ENCODE data around the gene ZNF689. TPM values are rescaled to one million over a fixed set of nuclear protein-coding genes. Genes with fewer than 3 reads are reported as not detected.

The ZNF689 gene
- 6.8 and 7.1 TPM in 2 replicates for polyA plus RNA-seq (2011; rRNA removed)
- polyA plus RNA-seq (2012; cell fraction: cytosol; rRNA removed), result 4.9 and 8.9 TPM in 2 replicates
- 9.3 and 12.7 TPM in 2 replicates for polyA plus RNA-seq (2012; cell fraction: nucleus; rRNA removed)
- 6.5 to 7.4 TPM (median 7.0 TPM) in 3 replicates for polyA plus RNA-seq (2017; fragmentation: RNase III; extraction: RNeasy Plus Mini Kit Qiagen cat#74134 plus additional on column Dnase treatment)
- polyA minus RNA-seq (2011; rRNA and poly(A)+ RNA removed), result 7.9 and 11.1 TPM in 2 replicates

DNA sequence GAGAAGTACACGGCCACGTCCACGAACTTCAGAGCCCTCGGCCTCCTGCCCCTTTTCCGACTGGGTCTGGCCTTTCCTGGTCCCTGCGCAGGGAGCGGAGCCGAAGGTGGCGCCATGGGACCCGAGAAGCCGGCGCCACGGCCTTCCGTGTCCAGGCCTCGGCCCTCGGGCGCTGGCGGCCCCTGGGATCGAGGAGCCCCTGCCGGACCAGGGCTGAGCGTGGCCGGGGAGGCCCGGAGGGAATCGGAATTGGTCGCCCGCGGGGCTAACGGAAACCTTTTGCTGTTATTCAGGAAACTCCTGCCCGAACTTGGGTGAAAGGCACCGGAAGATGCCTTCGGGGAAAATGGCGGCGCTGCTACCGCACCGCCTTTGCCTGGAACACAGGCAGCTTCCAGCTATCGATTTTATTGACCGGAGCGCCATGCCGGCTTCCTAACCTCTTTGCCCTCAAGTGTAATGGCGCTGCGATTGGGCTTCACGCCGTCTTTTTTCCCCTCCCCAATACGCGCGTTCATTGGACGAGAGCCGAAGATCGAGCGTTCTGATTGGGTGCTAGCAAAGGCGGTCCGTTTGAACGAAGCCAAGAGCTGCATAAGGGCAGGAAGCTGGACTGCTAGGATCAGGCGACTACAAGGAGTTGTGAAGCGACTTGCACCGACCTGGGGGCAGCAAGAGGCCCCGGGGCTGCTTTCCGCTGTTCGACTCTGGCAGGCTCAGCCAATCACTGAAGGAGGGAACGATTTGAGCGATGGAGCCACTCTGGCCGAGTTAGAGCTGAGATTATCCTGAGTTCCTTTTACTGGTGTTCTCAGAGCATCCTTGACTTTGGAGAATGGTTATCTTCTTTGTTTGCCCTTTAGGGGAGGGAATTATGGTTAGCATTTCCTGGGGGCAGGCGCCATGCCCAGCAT lies at the start of gene ZNF689:
ZNF689 (minus strand) TSS at position 464 of the 914 bp plus-strand sequence; CDS start at position 116, 348 bp downstream.
- ChIA-PET POLR2A (interaction anchor here (0.7 to 1.6 kb wide), 12 partner anchors 8 to 192 kb away, joined by 3 to 10 read pairs (median 4); partner anchors contain the start of genes DCTPP1, FBRS, SEPHS2 and ZNF688), CTCF (interaction anchor here (0.8 to 10.1 kb wide), 4 partner anchors 10 to 180 kb away, joined by 3 to 120 read pairs (median 6); partner anchors contain the start of gene DCTPP1)
- Histone ChIP-seq H3K4me2 (peak within 1 kb of the TSS; percentile 83), H3K4me3 (peak within 1 kb of the TSS; percentile 92), H3K27ac (peak within 1 kb of the TSS; percentile 92 to 96), H3K9me3 (no peaks in the 10 kb centered on the region), H3K4me1 (peaks cover 10% of the 10 kb centered on the region; the same call in 1 of the 3 replicates)
- 2% methylated on average over 33 of the region's 63 CpGs for WGBS (ENCODE audit: missing lambda C conversion rate)
- FAIRE-seq (no peak), ATAC-seq (peak; percentile 95), DNase-seq (ENCODE audit: low read depth in 1 of 2, low spot score in 1 of 2) (peak; percentile 98)
- no peak for TF ChIP-seq HEYL (CRISPR knock-in tag; IDR thresholded peaks at IDR 0.05)
- TF ChIP-seq ESRRA (IDR thresholded peaks at IDR 0.05; ENCODE audit: borderline replicate concordance, low read length), result no peak
- no peak for TF ChIP-seq ZC3H11A (IDR thresholded peaks at IDR 0.05)
- TF ChIP-seq EHMT2 (IDR thresholded peaks at IDR 0.05; ENCODE audit: low read depth), result no peak
- TF ChIP-seq FOSB (CRISPR knock-in tag; IDR thresholded peaks at IDR 0.05), result no peak; the same call in 1 of the 2 replicates
- TF ChIP-seq MAZ (IDR thresholded peaks at IDR 0.05; ENCODE audit: borderline replicate concordance, low read depth, low read length), result no peak
- TF ChIP-seq, protein P1, sequence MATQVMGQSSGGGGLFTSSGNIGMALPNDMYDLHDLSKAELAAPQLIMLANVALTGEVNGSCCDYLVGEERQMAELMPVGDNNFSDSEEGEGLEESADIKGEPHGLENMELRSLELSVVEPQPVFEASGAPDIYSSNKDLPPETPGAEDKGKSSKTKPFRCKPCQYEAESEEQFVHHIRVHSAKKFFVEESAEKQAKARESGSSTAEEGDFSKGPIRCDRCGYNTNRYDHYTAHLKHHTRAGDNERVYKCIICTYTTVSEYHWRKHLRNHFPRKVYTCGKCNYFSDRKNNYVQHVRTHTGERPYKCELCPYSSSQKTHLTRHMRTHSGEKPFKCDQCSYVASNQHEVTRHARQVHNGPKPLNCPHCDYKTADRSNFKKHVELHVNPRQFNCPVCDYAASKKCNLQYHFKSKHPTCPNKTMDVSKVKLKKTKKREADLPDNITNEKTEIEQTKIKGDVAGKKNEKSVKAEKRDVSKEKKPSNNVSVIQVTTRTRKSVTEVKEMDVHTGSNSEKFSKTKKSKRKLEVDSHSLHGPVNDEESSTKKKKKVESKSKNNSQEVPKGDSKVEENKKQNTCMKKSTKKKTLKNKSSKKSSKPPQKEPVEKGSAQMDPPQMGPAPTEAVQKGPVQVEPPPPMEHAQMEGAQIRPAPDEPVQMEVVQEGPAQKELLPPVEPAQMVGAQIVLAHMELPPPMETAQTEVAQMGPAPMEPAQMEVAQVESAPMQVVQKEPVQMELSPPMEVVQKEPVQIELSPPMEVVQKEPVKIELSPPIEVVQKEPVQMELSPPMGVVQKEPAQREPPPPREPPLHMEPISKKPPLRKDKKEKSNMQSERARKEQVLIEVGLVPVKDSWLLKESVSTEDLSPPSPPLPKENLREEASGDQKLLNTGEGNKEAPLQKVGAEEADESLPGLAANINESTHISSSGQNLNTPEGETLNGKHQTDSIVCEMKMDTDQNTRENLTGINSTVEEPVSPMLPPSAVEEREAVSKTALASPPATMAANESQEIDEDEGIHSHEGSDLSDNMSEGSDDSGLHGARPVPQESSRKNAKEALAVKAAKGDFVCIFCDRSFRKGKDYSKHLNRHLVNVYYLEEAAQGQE (IDR thresholded peaks at IDR 0.05), result no peak
- TF ChIP-seq HDAC2 (IDR thresholded peaks at IDR 0.05), result no peak
- TF ChIP-seq, protein P2, sequence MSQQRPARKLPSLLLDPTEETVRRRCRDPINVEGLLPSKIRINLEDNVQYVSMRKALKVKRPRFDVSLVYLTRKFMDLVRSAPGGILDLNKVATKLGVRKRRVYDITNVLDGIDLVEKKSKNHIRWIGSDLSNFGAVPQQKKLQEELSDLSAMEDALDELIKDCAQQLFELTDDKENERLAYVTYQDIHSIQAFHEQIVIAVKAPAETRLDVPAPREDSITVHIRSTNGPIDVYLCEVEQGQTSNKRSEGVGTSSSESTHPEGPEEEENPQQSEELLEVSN (IDR thresholded peaks at IDR 0.05; ENCODE audit: borderline replicate concordance, low read depth), result peak; percentile 18; the same call in 1 of the 2 replicates
- TF ChIP-seq PHF8 (IDR thresholded peaks at IDR 0.05; ENCODE audit: borderline replicate concordance, low read depth), result peak; percentile 94; the same call in 1 of the 2 replicates
- TF ChIP-seq, protein P3, sequence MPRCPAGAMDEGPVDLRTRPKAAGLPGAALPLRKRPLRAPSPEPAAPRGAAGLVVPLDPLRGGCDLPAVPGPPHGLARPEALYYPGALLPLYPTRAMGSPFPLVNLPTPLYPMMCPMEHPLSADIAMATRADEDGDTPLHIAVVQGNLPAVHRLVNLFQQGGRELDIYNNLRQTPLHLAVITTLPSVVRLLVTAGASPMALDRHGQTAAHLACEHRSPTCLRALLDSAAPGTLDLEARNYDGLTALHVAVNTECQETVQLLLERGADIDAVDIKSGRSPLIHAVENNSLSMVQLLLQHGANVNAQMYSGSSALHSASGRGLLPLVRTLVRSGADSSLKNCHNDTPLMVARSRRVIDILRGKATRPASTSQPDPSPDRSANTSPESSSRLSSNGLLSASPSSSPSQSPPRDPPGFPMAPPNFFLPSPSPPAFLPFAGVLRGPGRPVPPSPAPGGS (IDR thresholded peaks at IDR 0.05), result no peak
- no peak for TF ChIP-seq NPAS2 (CRISPR knock-in tag; IDR thresholded peaks at IDR 0.05; ENCODE audit: borderline replicate concordance)
- peak; percentile 68 to 93 for TF ChIP-seq JUN (IDR thresholded peaks at IDR 0.05)
- TF ChIP-seq, protein P4, sequence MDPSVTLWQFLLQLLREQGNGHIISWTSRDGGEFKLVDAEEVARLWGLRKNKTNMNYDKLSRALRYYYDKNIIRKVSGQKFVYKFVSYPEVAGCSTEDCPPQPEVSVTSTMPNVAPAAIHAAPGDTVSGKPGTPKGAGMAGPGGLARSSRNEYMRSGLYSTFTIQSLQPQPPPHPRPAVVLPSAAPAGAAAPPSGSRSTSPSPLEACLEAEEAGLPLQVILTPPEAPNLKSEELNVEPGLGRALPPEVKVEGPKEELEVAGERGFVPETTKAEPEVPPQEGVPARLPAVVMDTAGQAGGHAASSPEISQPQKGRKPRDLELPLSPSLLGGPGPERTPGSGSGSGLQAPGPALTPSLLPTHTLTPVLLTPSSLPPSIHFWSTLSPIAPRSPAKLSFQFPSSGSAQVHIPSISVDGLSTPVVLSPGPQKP (IDR thresholded peaks at IDR 0.05; ENCODE audit: low read depth, low read length), result no peak
- no peak for TF ChIP-seq JUNB (IDR thresholded peaks at IDR 0.05)
- TF ChIP-seq CHD4 (IDR thresholded peaks at IDR 0.05; ENCODE audit: borderline replicate concordance), result no peak
- no peak for TF ChIP-seq ZSCAN20 (CRISPR knock-in tag; IDR thresholded peaks at IDR 0.05)
- TF ChIP-seq MYC (IDR thresholded peaks at IDR 0.05; ENCODE audit: borderline replicate concordance, low read length), result no peak; the same call in 1 of the 2 replicates
- no peak for TF ChIP-seq POLR2AphosphoS2 (conservative IDR thresholded peaks at IDR 0.05; ENCODE audit: low read length)
- TF ChIP-seq EHF (CRISPR knock-in tag; IDR thresholded peaks at IDR 0.05), result no peak
- TF ChIP-seq, protein P5, sequence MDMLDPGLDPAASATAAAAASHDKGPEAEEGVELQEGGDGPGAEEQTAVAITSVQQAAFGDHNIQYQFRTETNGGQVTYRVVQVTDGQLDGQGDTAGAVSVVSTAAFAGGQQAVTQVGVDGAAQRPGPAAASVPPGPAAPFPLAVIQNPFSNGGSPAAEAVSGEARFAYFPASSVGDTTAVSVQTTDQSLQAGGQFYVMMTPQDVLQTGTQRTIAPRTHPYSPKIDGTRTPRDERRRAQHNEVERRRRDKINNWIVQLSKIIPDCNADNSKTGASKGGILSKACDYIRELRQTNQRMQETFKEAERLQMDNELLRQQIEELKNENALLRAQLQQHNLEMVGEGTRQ (IDR thresholded peaks at IDR 0.05), result no peak
- TF ChIP-seq, protein P6, sequence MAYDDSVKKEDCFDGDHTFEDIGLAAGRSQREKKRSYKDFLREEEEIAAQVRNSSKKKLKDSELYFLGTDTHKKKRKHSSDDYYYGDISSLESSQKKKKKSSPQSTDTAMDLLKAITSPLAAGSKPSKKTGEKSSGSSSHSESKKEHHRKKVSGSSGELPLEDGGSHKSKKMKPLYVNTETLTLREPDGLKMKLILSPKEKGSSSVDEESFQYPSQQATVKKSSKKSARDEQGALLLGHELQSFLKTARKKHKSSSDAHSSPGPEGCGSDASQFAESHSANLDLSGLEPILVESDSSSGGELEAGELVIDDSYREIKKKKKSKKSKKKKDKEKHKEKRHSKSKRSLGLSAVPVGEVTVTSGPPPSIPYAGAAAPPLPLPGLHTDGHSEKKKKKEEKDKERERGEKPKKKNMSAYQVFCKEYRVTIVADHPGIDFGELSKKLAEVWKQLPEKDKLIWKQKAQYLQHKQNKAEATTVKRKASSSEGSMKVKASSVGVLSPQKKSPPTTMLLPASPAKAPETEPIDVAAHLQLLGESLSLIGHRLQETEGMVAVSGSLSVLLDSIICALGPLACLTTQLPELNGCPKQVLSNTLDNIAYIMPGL (CRISPR knock-in tag; IDR thresholded peaks at IDR 0.05; ENCODE audit: borderline replicate concordance), result peak; percentile 38; the same call in 1 of the 2 replicates
- no peak for TF ChIP-seq RAD21 (conservative IDR thresholded peaks at IDR 0.05 in 1 of 2, IDR thresholded peaks at IDR 0.05 in 1 of 2)
- TF ChIP-seq CHD2 (IDR thresholded peaks at IDR 0.05; ENCODE audit: low read length, partially characterized antibody), result peak; percentile 66
- TF ChIP-seq, protein P7, sequence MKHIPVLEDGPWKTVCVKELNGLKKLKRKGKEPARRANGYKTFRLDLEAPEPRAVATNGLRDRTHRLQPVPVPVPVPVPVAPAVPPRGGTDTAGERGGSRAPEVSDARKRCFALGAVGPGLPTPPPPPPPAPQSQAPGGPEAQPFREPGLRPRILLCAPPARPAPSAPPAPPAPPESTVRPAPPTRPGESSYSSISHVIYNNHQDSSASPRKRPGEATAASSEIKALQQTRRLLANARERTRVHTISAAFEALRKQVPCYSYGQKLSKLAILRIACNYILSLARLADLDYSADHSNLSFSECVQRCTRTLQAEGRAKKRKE (CRISPR knock-in tag; IDR thresholded peaks at IDR 0.05; ENCODE audit: low read depth), result no peak

All from A549 (cell line).